Small intestine (tissue), 7 donors: ENCODE results near the gene MYO16. TPM values are rescaled to one million over a fixed set of nuclear protein-coding genes. Genes with fewer than 3 reads are reported as not detected.

ENCODE experiments used
- DNase-seq, 2 donors: peaks; one replicate each; pipeline versions ENCODE4 v3.0.0 to v3.0.0-alpha.2; 2013
- FAIRE-seq: peaks from 2 replicates; lab custom pipeline; 2012; peaks lifted over from hg19 to GRCh38; lab: Jason Lieb, UNC
- H3K27ac ChIP-seq, 3 donors: one replicate each; pipeline ENCODE4 v1.5.1; 2013; ENCODE audit warnings: low read length in 2 of 3, mild to moderate bottlenecking in 2 of 3, control low read depth in 1 of 3, inconsistent platforms in 1 of 3, low read depth in 1 of 3, moderate library complexity in 1 of 3
- H3K27me3 ChIP-seq, 3 donors: one replicate each; pipeline ENCODE4 v1.6.1; 2013; ENCODE audit warnings: low read length in 3 of 3, inconsistent platforms in 1 of 3; ENCODE audit not compliant: control insufficient read depth in 3 of 3, insufficient read depth in 3 of 3
- H3K36me3 ChIP-seq, 3 donors: one replicate each; pipeline ENCODE4 v1.6.1; 2013; ENCODE audit warnings: low read length in 3 of 3, inconsistent platforms in 1 of 3, low read depth in 1 of 3, mild to moderate bottlenecking in 1 of 3, moderate library complexity in 1 of 3; ENCODE audit not compliant: control insufficient read depth in 3 of 3, insufficient read depth in 2 of 3
- H3K4me1 ChIP-seq, 3 donors: one replicate each; pipeline ENCODE4 v1.6.1; 2013; ENCODE audit warnings: low read length in 2 of 3, inconsistent platforms in 1 of 3, low read depth in 1 of 3, mild to moderate bottlenecking in 1 of 3, moderate library complexity in 1 of 3; ENCODE audit not compliant: control insufficient read depth in 3 of 3, insufficient read depth in 2 of 3
- H3K4me3 ChIP-seq, 3 donors: one replicate each; pipeline ENCODE4 v1.5.1; 2013; ENCODE audit warnings: low read length in 3 of 3, control low read depth in 1 of 3, inconsistent platforms in 1 of 3, low read depth in 1 of 3, mild to moderate bottlenecking in 1 of 3, moderate library complexity in 1 of 3
- H3K9me3 ChIP-seq, 2 donors: one replicate each; pipeline ENCODE4 v1.6.1; 2013; ENCODE audit warnings: low read depth in 1 of 2, low read length in 1 of 2; ENCODE audit not compliant: control insufficient read depth in 2 of 2, insufficient read depth in 1 of 2
- WGBS, 3 donors: extraction: QIAGEN DNeasy Blood & Tissue Kit; methylation state at CpG; one replicate each; pipeline ENCODE4 v1.1.7; 2013; 5-methylcytosine and 5-hydroxymethylcytosine counted together
- polyA plus RNA-seq, 4 donors: library from polyadenylated mRNA; stranded (reverse) in 3 of 4; unstranded in 1 of 4; fragments of 200-250 nt in 3 of 4; fragments of 120-200 nt in 1 of 4; gene quantifications; one replicate each; pipeline versions ENCODE4 v1.2.1 to v1.2.3, GENCODE V29; 2013
- donor health status: healthy with polysubstance abuse.
- donor health status: control.
- donor health status: control.
- donor health status: Bipolar disorder and iron deficiency.
- donor health status: healthy.

The MYO16 gene
- polyA plus RNA-seq, 4 donors, result 0.03 to 0.21 TPM; not detected in 2

- no peak overlapping the region for H3K4me3 ChIP-seq
- H3K4me1 ChIP-seq, result no peaks in the 10 kb centered on the region
- no peaks in the 10 kb centered on the region for H3K27me3 ChIP-seq
- H3K36me3 ChIP-seq, result no peaks in the 10 kb centered on the region
- no peak overlapping the region for H3K27ac ChIP-seq
- FAIRE-seq (no peak), DNase-seq (no peak)
- 45 to 68% (median 50%) methylated on average over 3 of the region's 3 CpGs for WGBS, 3 donors
- H3K9me3 ChIP-seq, result no peaks in the 10 kb centered on the region
These were observed 378.5 kb downstream of the MYO16 start for GRCh38 chr13:109007946-109008345.

GRCh38 chr13:109009756-109010155, 380.3 kb downstream of the MYO16 start:
- Histone ChIP-seq H3K27me3 (no peaks in the 10 kb centered on the region), H3K9me3 (no peaks in the 10 kb centered on the region), H3K27ac (no peak overlapping the region), H3K4me1 (no peaks in the 10 kb centered on the region), H3K4me3 (no peak overlapping the region), H3K36me3 (no peaks in the 10 kb centered on the region)
- no peak for DNase-seq
- FAIRE-seq, result no peak
- 77 to 87% (median 81%) methylated on average over 4 of the region's 4 CpGs for WGBS, 3 donors

- 33 to 53% (median 47%) methylated on average over 1 of the region's 1 CpG for WGBS, 3 donors
- H3K9me3 ChIP-seq, result no peaks in the 10 kb centered on the region
- FAIRE-seq, result no peak
- no peak overlapping the region for H3K27ac ChIP-seq
- no peak for DNase-seq
- H3K36me3 ChIP-seq, result no peaks in the 10 kb centered on the region
- H3K27me3 ChIP-seq, result no peaks in the 10 kb centered on the region
- no peak overlapping the region for H3K4me3 ChIP-seq
- H3K4me1 ChIP-seq, result no peaks in the 10 kb centered on the region
These were observed 381.5 kb downstream of the MYO16 start for GRCh38 chr13:109010912-109011311.

GRCh38 chr13:109012115-109012514, 382.7 kb downstream of the MYO16 start:
- 48 to 76% (median 69%) methylated on average over 5 of the region's 5 CpGs for WGBS, 3 donors
- Histone ChIP-seq H3K9me3 (no peaks in the 10 kb centered on the region), H3K27ac (no peak overlapping the region), H3K36me3 (no peaks in the 10 kb centered on the region), H3K4me3 (no peak overlapping the region), H3K4me1 (no peaks in the 10 kb centered on the region), H3K27me3 (no peaks in the 10 kb centered on the region)
- no peak for DNase-seq
- FAIRE-seq, result no peak

GRCh38 chr13:109021558-109021957, 392.1 kb downstream of the MYO16 start:
- DNase-seq (no peak), FAIRE-seq (no peak)
- Histone ChIP-seq H3K27ac (no peak overlapping the region), H3K36me3 (no peaks in the 10 kb centered on the region), H3K4me1 (no peaks in the 10 kb centered on the region), H3K4me3 (no peak overlapping the region), H3K27me3 (no peaks in the 10 kb centered on the region), H3K9me3 (no peaks in the 10 kb centered on the region)
- 81 to 90% (median 82%) methylated on average over 4 of the region's 4 CpGs for WGBS, 3 donors

- FAIRE-seq, result no peak
- 88 to 91% (median 89%) methylated on average over 1 of the region's 1 CpG for WGBS, 3 donors
- H3K27ac ChIP-seq, result no peak overlapping the region
These were observed 395.2 kb downstream of the MYO16 start for GRCh38 chr13:109024611-109025010.

GRCh38 chr13:109026266-109026665, 396.9 kb downstream of the MYO16 start:
- DNase-seq (no peak), FAIRE-seq (no peak)
- Histone ChIP-seq H3K27ac (no peak overlapping the region), H3K9me3 (no peaks in the 10 kb centered on the region), H3K27me3 (no peaks in the 10 kb centered on the region), H3K36me3 (no peaks in the 10 kb centered on the region), H3K4me1 (no peaks in the 10 kb centered on the region), H3K4me3 (no peak overlapping the region)
- WGBS, 3 donors, result 46 to 70% (median 50%) methylated on average over 4 of the region's 4 CpGs

More at GRCh38 chr13:109024611-109025010, 395.2 kb downstream of the MYO16 start:
- no peak for DNase-seq
- no peak overlapping the region for H3K4me3 ChIP-seq
- H3K9me3 ChIP-seq, result no peaks in the 10 kb centered on the region
- H3K36me3 ChIP-seq, result no peaks in the 10 kb centered on the region
- H3K4me1 ChIP-seq, result no peaks in the 10 kb centered on the region
- H3K27me3 ChIP-seq, result no peaks in the 10 kb centered on the region

GRCh38 chr13:109028624-109029023, 399.2 kb downstream of the MYO16 start:
- WGBS, 3 donors, result 72 to 81% (median 77%) methylated on average over 9 of the region's 9 CpGs
- H3K27me3 ChIP-seq, result no peaks in the 10 kb centered on the region
- H3K36me3 ChIP-seq, result no peaks in the 10 kb centered on the region
- no peak for DNase-seq
- no peaks in the 10 kb centered on the region for H3K4me1 ChIP-seq
- no peaks in the 10 kb centered on the region for H3K9me3 ChIP-seq
- no peak for FAIRE-seq
- H3K4me3 ChIP-seq, result no peak overlapping the region
- H3K27ac ChIP-seq, result no peak overlapping the region

GRCh38 chr13:109033090-109033489, 403.7 kb downstream of the MYO16 start:
- no peaks in the 10 kb centered on the region for H3K36me3 ChIP-seq
- no peaks in the 10 kb centered on the region for H3K4me1 ChIP-seq
- FAIRE-seq (no peak), DNase-seq (no peak)
- no peaks in the 10 kb centered on the region for H3K9me3 ChIP-seq
- peaks cover 0 to 2% (median 0%) of the 10 kb centered on the region in 3 donors for H3K27me3 ChIP-seq
- no peak overlapping the region for H3K4me3 ChIP-seq
- no peak overlapping the region for H3K27ac ChIP-seq
- 83 to 90% (median 84%) methylated on average over 7 of the region's 7 CpGs for WGBS, 3 donors
